GM18858 (cell line): ENCODE measurements around the gene MED8.
A peak's percentile ranks its signal among the peaks of the same experiment; 100 is the strongest.

ENCODE experiments used
- ATAC-seq: cut with Tn5 transposase; IDR thresholded peaks from one replicate; pipeline ENCODE4 v1.9.1; 2021; ENCODE audit not compliant: unreplicated experiment

The MED8 gene

GRCh38 chr1:43363283-43363934 is 26.2 kb downstream of the MED8 start:
- ATAC-seq, result no peak

- ATAC-seq, result no peak
Observed at GRCh38 chr1:43360616-43361015, 29.0 kb downstream of the MED8 start.

- no peak for ATAC-seq
Observed at GRCh38 chr1:43359696-43360095, 29.9 kb downstream of the MED8 start.

GRCh38 chr1:43358746-43359693 is 30.6 kb downstream of the MED8 start, which contains the start of gene CDC20:
Gene CDC20, plus strand, starts transcription at chr1:43358981. Its CDS starts 235 bp downstream, at chr1:43359216.
- ATAC-seq, result peak; percentile 79

- no peak for ATAC-seq
Observed at GRCh38 chr1:43358121-43358745, 31.4 kb downstream of the MED8 start.

GRCh38 chr1:43357251-43357650 is 32.3 kb downstream of the MED8 start:
- ATAC-seq, result no peak

- no peak for ATAC-seq
Observed at GRCh38 chr1:43354936-43355335, 34.7 kb downstream of the MED8 start.

- no peak for ATAC-seq
Observed at GRCh38 chr1:43354471-43354870, 35.1 kb downstream of the MED8 start.

GRCh38 chr1:43352881-43353280 is 36.7 kb downstream of the MED8 start:
- ATAC-seq, result no peak

- ATAC-seq, result no peak
Observed at GRCh38 chr1:43352351-43352705, 37.3 kb downstream of the MED8 start.

GRCh38 chr1:43351421-43352350 is 37.9 kb downstream of the MED8 start:
- no peak for ATAC-seq

GRCh38 chr1:43350976-43351375 is 38.6 kb downstream of the MED8 start:
- no peak for ATAC-seq

- no peak for ATAC-seq
Observed at GRCh38 chr1:43349594-43350306, 39.9 kb downstream of the MED8 start.

- no peak for ATAC-seq
Observed at GRCh38 chr1:43348809-43349593, 40.6 kb downstream of the MED8 start.

GRCh38 chr1:43348343-43348808 is 41.2 kb downstream of the MED8 start:
- ATAC-seq, result no peak

GRCh38 chr1:43346636-43347035 is 43.0 kb downstream of the MED8 start:
- ATAC-seq, result no peak

GRCh38 chr1:43345120-43345519 is 44.5 kb downstream of the MED8 start:
- ATAC-seq, result no peak

- no peak for ATAC-seq
Observed at GRCh38 chr1:43344267-43344850, 45.2 kb downstream of the MED8 start.

- ATAC-seq, result no peak
Observed at GRCh38 chr1:43340559-43340958, 49.0 kb downstream of the MED8 start.
